ENCODE measurements around the gene SKAP1.

Gene SKAP1

DNA sequence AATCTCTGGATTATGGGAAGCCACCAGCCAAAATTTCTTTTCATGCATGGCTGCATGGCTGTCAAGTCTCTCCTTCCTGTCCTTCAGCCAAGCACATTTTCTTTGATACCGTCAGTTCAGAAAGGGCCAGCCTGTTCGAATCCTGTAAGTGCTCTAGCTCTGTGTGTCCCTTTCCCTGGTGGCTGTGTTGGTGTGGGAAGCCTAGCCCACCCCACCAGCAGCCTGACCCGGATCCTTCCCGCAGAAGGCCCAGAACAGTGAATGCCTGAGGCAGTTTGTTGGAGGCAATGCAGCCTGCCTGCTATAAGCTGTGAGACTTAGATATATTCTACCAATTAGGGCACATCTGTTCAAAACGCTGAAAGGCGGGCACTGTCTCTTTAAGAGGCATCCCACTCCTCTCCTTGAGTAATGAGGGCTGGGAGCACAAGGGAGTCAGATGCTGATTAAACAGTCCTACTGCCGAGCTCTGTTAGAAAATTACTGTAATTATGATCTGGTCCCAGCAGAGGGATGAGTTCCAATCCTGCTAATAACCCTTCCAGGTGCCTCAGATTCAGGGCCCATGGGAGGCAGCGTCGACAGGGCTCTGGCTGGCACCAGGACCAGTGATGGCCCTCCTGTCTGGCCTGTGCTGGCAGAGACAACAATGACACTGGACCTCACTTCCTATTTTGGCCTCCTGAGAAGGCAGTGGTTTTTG lies 304.0 kb downstream of the SKAP1 start:
- no peak for DNase-seq (ENCODE audit: extremely low read depth, insufficient read length)
- TF ChIP-seq, protein P1, sequence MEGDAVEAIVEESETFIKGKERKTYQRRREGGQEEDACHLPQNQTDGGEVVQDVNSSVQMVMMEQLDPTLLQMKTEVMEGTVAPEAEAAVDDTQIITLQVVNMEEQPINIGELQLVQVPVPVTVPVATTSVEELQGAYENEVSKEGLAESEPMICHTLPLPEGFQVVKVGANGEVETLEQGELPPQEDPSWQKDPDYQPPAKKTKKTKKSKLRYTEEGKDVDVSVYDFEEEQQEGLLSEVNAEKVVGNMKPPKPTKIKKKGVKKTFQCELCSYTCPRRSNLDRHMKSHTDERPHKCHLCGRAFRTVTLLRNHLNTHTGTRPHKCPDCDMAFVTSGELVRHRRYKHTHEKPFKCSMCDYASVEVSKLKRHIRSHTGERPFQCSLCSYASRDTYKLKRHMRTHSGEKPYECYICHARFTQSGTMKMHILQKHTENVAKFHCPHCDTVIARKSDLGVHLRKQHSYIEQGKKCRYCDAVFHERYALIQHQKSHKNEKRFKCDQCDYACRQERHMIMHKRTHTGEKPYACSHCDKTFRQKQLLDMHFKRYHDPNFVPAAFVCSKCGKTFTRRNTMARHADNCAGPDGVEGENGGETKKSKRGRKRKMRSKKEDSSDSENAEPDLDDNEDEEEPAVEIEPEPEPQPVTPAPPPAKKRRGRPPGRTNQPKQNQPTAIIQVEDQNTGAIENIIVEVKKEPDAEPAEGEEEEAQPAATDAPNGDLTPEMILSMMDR (IDR thresholded peaks at IDR 0.05; ENCODE audit: insufficient read depth, low read length, poor library complexity, severe bottlenecking), result no peak
- H3K4me3 ChIP-seq (replicated peaks; ENCODE audit: low read depth, low read length), result no peak overlapping the region
- peaks cover 29% of the 10 kb centered on the region for H3K36me3 ChIP-seq (ENCODE audit: control insufficient read depth, insufficient read depth, low read length)
- H3K27me3 ChIP-seq (replicated peaks; ENCODE audit: control insufficient read depth, insufficient read depth, low read length), result no peaks in the 10 kb centered on the region

DNA sequence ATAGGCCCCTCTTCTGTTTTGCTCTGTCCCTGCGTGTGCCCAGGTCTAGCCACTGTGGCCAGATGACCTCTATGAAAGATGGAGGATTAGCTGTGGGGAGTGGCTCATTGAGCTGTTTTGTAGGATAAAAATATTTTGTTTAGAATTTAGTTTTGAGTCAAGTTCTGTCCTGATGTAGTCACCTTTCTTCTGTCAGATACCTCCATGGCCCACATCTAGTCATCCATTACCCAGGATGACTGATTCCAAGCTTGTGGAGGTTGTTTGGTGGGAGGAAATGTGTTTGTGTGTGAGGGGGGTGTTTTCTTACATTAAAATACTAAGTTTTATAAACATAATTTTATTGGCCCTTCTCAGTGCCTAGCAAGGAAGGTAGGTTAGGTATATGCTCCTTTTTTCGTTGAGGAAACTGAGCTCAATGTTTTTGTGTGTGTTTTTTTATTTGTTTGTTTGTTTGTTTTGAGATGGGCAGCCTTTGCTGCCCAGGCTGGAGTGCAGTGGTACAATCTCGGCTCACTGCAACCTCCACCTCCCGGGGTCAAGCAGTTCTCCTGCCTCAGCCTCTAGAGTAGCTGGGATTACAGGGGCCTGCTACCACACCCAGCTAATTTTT lies 306.1 kb downstream of the SKAP1 start:
- H3K4me3 ChIP-seq (replicated peaks; ENCODE audit: low read depth, low read length), result no peak overlapping the region
- peaks cover 32% of the 10 kb centered on the region for H3K36me3 ChIP-seq (ENCODE audit: control insufficient read depth, insufficient read depth, low read length)
- no peak for DNase-seq (ENCODE audit: extremely low read depth, insufficient read length)
- no peaks in the 10 kb centered on the region for H3K27me3 ChIP-seq (replicated peaks; ENCODE audit: control insufficient read depth, insufficient read depth, low read length)
- TF ChIP-seq, protein P1 (IDR thresholded peaks at IDR 0.05; ENCODE audit: insufficient read depth, low read length, poor library complexity, severe bottlenecking), result no peak

DNA sequence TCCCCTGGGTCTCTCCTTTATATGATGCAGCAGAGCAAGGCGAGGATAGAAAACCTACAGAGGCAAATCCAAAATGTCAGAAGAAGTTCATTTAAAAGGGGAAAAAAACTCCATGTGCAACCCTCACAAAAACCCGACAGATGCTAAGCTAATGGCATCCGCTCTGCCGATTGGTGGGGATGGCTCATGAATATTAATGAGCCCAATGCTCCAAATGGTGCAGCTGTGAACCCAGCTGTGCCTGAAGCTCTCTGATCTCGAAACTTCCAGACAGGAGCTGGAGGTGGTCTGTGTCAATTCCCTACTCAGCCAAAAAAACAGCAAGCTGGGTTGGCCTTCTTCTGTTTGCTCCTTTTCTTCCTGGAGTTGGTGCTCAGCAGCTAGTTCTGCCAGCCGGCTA lies 306.9 kb downstream of the SKAP1 start:
- TF ChIP-seq, protein P1 (IDR thresholded peaks at IDR 0.05; ENCODE audit: insufficient read depth, low read length, poor library complexity, severe bottlenecking), result no peak
- peaks cover 35% of the 10 kb centered on the region for H3K36me3 ChIP-seq (ENCODE audit: control insufficient read depth, insufficient read depth, low read length)
- H3K4me3 ChIP-seq (replicated peaks; ENCODE audit: low read depth, low read length), result no peak overlapping the region
- no peak for DNase-seq (ENCODE audit: extremely low read depth, insufficient read length)
- H3K27me3 ChIP-seq (replicated peaks; ENCODE audit: control insufficient read depth, insufficient read depth, low read length), result no peaks in the 10 kb centered on the region

DNA sequence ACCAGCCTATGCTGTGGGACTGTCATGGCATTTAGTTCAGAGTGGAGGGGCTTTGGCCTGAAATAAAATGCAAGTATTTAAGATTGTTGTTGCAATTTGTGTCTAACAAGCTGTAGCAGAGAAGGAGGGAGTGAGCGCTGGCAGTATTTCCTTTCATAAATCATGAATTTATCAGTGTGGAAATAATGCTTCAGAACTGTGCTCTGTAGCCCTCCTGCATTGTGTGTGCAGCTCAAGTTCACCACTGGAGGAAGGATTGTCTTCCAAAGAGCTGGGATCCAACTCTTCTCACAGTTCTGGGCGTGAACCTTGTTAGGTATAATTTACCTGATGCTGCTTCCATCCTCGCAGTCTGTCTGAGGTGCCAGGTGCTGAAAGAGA lies 307.4 kb downstream of the SKAP1 start:
- H3K36me3 ChIP-seq (ENCODE audit: control insufficient read depth, insufficient read depth, low read length), result peaks cover 33% of the 10 kb centered on the region
- no peaks in the 10 kb centered on the region for H3K27me3 ChIP-seq (replicated peaks; ENCODE audit: control insufficient read depth, insufficient read depth, low read length)
- H3K4me3 ChIP-seq (replicated peaks; ENCODE audit: low read depth, low read length), result no peak overlapping the region

DNA sequence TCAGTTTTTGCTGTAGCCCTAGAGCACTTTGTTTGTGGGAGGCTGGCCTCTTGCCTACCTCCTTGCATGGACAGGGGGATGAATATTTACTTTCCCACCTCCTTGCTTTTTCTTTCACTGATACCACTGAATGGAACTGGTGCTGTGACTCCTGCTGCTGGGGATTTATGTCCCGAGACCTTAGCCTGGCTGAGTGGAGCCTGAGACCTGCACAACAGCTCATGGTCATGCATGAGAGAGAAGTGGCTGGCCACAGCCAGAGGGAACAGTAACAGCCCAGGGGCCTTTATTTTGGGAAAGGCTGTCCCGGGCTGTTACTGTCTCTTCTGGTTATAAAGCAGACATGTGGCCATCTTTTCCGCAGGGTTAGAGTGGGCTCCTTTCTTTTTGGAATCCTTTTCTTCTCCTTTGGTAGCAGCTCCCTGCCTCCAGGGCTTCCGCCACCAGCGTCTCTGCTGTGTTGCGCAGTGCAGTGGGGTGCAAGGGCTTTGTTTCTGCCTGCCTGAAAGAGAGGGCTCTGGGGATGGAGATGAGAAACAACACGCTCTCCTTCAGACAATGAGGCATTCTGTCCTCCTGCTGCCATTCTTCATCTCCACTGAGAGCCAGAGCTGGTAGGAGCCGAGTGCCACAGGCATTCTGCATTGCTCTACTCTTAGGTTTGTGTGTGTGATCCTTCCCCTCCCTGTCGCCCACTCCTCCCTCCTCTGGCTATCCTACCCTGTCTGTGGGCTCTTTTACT lies 307.9 kb downstream of the SKAP1 start:
- Histone ChIP-seq H3K27me3 (replicated peaks; ENCODE audit: control insufficient read depth, insufficient read depth, low read length) (no peaks in the 10 kb centered on the region), H3K4me3 (replicated peaks; ENCODE audit: low read depth, low read length) (no peak overlapping the region), H3K36me3 (ENCODE audit: control insufficient read depth, insufficient read depth, low read length) (peaks cover 33% of the 10 kb centered on the region)
- TF ChIP-seq, protein P1 (IDR thresholded peaks at IDR 0.05; ENCODE audit: insufficient read depth, low read length, poor library complexity, severe bottlenecking), result no peak
- no peak for DNase-seq (ENCODE audit: extremely low read depth, insufficient read length)

More for the DNA sequence above, 307.4 kb downstream of the SKAP1 start:
- no peak for DNase-seq (ENCODE audit: extremely low read depth, insufficient read length)
- TF ChIP-seq, protein P1 (IDR thresholded peaks at IDR 0.05; ENCODE audit: insufficient read depth, low read length, poor library complexity, severe bottlenecking), result no peak
